Jurkat, Clone E6-1 (cell line): ENCODE data around the gene CDK4.
"Not testable (repeated sequence)": the region's sequence is repeated elsewhere in the genome, so short reads cannot be mapped to it uniquely, and the experiment has no call there.

Source experiments
- DNase-seq: peaks from one replicate; pipeline ENCODE4 v3.0.0-alpha.2; 2011; ENCODE audit warnings: low read depth, low spot score
- H3K4me3 ChIP-seq: 2 replicates; pipeline ENCODE4 v1.5.1; 2011; ENCODE audit warnings: mild to moderate bottlenecking, low read length, control low read depth, moderate library complexity

Gene CDK4

GRCh38 chr12:57774634-57775033 lies 22.5 kb upstream of the CDK4 start:
- not testable (repeated sequence) for H3K4me3 ChIP-seq, DNase-seq

GRCh38 chr12:57772429-57773322 lies 20.6 kb upstream of the CDK4 start, which contains the start of gene EEF1AKMT3:
Gene EEF1AKMT3 (plus strand): TSS chr12:57772614. CDS start chr12:57772725, 111 bp downstream.
- no peak for DNase-seq
- peak within 1 kb of the TSS; percentile 93 for H3K4me3 ChIP-seq

- DNase-seq: peak; percentile 94
- peak within 1 kb of the TSS; percentile 93 for H3K4me3 ChIP-seq
These were observed 19.8 kb upstream of the CDK4 start, which contains the start of gene METTL1 for GRCh38 chr12:57771873-57772428. Gene METTL1 (minus strand): TSS chr12:57772105. CDS start chr12:57772083, 22 bp downstream.

GRCh38 chr12:57771236-57771872 lies 19.2 kb upstream of the CDK4 start:
- H3K4me3 ChIP-seq: peak overlapping the region; percentile 93
- peak; percentile 92 for DNase-seq

GRCh38 chr12:57770734-57771133 lies 18.6 kb upstream of the CDK4 start:
- H3K4me3 ChIP-seq: peak overlapping the region; percentile 93
- DNase-seq: no peak

- H3K4me3 ChIP-seq: no peak overlapping the region
- DNase-seq: no peak
These were observed 17.5 kb upstream of the CDK4 start for GRCh38 chr12:57769594-57769993.

- H3K4me3 ChIP-seq: no peak overlapping the region
- DNase-seq: no peak
These were observed 15.8 kb upstream of the CDK4 start for GRCh38 chr12:57767876-57768275.

- no peak for DNase-seq
- no peak overlapping the region for H3K4me3 ChIP-seq
These were observed 15.2 kb upstream of the CDK4 start for GRCh38 chr12:57767305-57767698.

- no peak for DNase-seq
- H3K4me3 ChIP-seq: no peak within 1 kb of the TSS
These were observed 14.6 kb upstream of the CDK4 start, which contains the start of gene CYP27B1 for GRCh38 chr12:57766464-57767304. Gene CYP27B1 (minus strand): TSS chr12:57767078. CDS start chr12:57767041, 37 bp downstream.

- DNase-seq: no peak
- no peak overlapping the region for H3K4me3 ChIP-seq
These were observed 13.8 kb upstream of the CDK4 start for GRCh38 chr12:57765698-57766463.

GRCh38 chr12:57765003-57765697 lies 13.0 kb upstream of the CDK4 start:
- DNase-seq: no peak
- H3K4me3 ChIP-seq: no peak overlapping the region

GRCh38 chr12:57764662-57765002 lies 12.5 kb upstream of the CDK4 start:
- no peak overlapping the region for H3K4me3 ChIP-seq
- no peak for DNase-seq

GRCh38 chr12:57763881-57764661 lies 12.0 kb upstream of the CDK4 start:
- H3K4me3 ChIP-seq: no peak overlapping the region
- no peak for DNase-seq

- DNase-seq: no peak
These were observed 10.4 kb upstream of the CDK4 start for GRCh38 chr12:57762463-57762862.

GRCh38 chr12:57761391-57761998 lies 9.4 kb upstream of the CDK4 start:
- no peak for DNase-seq
- no peak overlapping the region for H3K4me3 ChIP-seq

More at GRCh38 chr12:57762463-57762862, 10.4 kb upstream of the CDK4 start:
- no peak overlapping the region for H3K4me3 ChIP-seq

GRCh38 chr12:57760347-57760982 lies 8.4 kb upstream of the CDK4 start:
- no peak overlapping the region for H3K4me3 ChIP-seq
- DNase-seq: no peak
